B cell (primary cell): ENCODE results near the gene KCNG3. TPM values are rescaled to one million over a fixed set of nuclear protein-coding genes. Genes with fewer than 3 reads are reported as not detected.
A peak's percentile ranks its signal among the peaks of the same experiment; 100 is the strongest.

ENCODE experiments used
- ATAC-seq: fragments of 200-7000 bp; cut with Tn5 transposase; one replicate; pipeline ENCODE4 v1.10.0; 2021; ENCODE audit warnings: low read depth, mild to moderate bottlenecking, moderate number of reproducible peaks, moderate library complexity
- CTCF ChIA-PET: fragments of 350-600 bp; sonication (Branson Sonifier 250); formaldehyde crosslinking; loops from one replicate; lab custom pipeline; 2021; ENCODE audit warnings: antibody characterized with exemption, inconsistent platforms; lab: Charles Lee
- POLR2A ChIA-PET: fragments of 350-600 bp; sonication (Branson Sonifier 250); formaldehyde crosslinking; loops from one replicate; lab custom pipeline; 2021; ENCODE audit warnings: antibody characterized with exemption; lab: Charles Lee
- DNase-seq: peaks from one replicate; pipeline ENCODE4 v3.0.0; 2013
- H2AFZ ChIP-seq: 2 replicates; pipeline ENCODE4 v1.6.1; 2012; ENCODE audit warnings: mild to moderate bottlenecking, low read depth, low read length; ENCODE audit not compliant: insufficient read depth, poor library complexity, severe bottlenecking
- H3K27ac ChIP-seq, 2 donors: 1 replicate in 1 of 2; 2 replicates in 1 of 2; pipeline ENCODE4 v1.5.1; 2012 to 2013; ENCODE audit warnings: low read length in 2 of 2, mild to moderate bottlenecking in 2 of 2, moderate library complexity in 1 of 2
- H3K27me3 ChIP-seq, 4 experiments: fragments of 200-600 bp in 1 of 4; sonication (generic) in 1 of 4; replicated peaks in 1 of 4; 1 replicate in 2 of 4; 2 replicates in 2 of 4; pipeline versions ENCODE4 v1.6.1 to v1.7.0; 2013 to 2016; ENCODE audit warnings: low read length in 3 of 4, mild to moderate bottlenecking in 2 of 4, mixed read lengths in 1 of 4, moderate library complexity in 1 of 4; ENCODE audit not compliant: insufficient read depth in 4 of 4, control insufficient read depth in 3 of 4; ENCODE audit errors: control extremely low read depth in 1 of 4
- H3K36me3 ChIP-seq, 2 experiments: replicated peaks in 1 of 2; 1 replicate in 1 of 2; 2 replicates in 1 of 2; pipeline versions ENCODE4 v1.6.1 to v1.7.1; 2013; ENCODE audit warnings: low read length in 1 of 2; ENCODE audit not compliant: insufficient read depth in 2 of 2, control insufficient read depth in 1 of 2; ENCODE audit errors: control extremely low read depth in 1 of 2, extremely low read depth in 1 of 2
- H3K4me1 ChIP-seq, 2 donors: fragments of 200-600 bp in 1 of 2; sonication (generic) in 1 of 2; 1 replicate in 1 of 2; 2 replicates in 1 of 2; pipeline versions ENCODE4 v1.5.1 to v1.6.1; 2013 to 2017; ENCODE audit warnings: low read length in 2 of 2; ENCODE audit not compliant: control insufficient read depth in 2 of 2, insufficient read depth in 2 of 2
- H3K4me2 ChIP-seq: replicated peaks from 2 replicates; pipeline ENCODE3; 2012; ENCODE audit warnings: mild to moderate bottlenecking, low read depth, low read length; ENCODE audit not compliant: poor library complexity, severe bottlenecking
- H3K4me3 ChIP-seq, 5 experiments: fragments of 200-600 bp in 1 of 5; sonication (generic) in 1 of 5; 1 replicate in 3 of 5; 2 replicates in 2 of 5; pipeline versions ENCODE4 v1.5.1 to v1.7.0; 2011 to 2016; ENCODE audit warnings: low read length in 4 of 5, mild to moderate bottlenecking in 4 of 5, low read depth in 2 of 5, control low read depth in 1 of 5, moderate library complexity in 1 of 5; ENCODE audit not compliant: insufficient read depth in 1 of 5; ENCODE audit errors: control extremely low read depth in 1 of 5, extremely low read depth in 1 of 5
- H3K79me2 ChIP-seq: fragments of 200-600 bp; sonication (generic); one replicate; pipeline ENCODE4 v1.6.0; 2016; ENCODE audit warnings: low read length; ENCODE audit not compliant: control insufficient read depth, insufficient read depth
- H3K9ac ChIP-seq: fragments of 200-600 bp; sonication (generic); 2 replicates; pipeline ENCODE4 v1.6.1; 2017; ENCODE audit warnings: mild to moderate bottlenecking, low read length, moderate library complexity
- H3K9me3 ChIP-seq, 3 donors: one replicate each; pipeline versions ENCODE4 v1.6.1 to v1.7.1; 2013; ENCODE audit warnings: low read length in 2 of 3; ENCODE audit not compliant: control insufficient read depth in 2 of 3, insufficient read depth in 1 of 3; ENCODE audit errors: control extremely low read depth in 1 of 3
- H4K20me1 ChIP-seq: 2 replicates; pipeline ENCODE4 v1.6.0; 2012; ENCODE audit warnings: mild to moderate bottlenecking, low read length; ENCODE audit not compliant: insufficient read depth, control insufficient read depth, poor library complexity, severe bottlenecking
- H3K27ac Mint-ChIP-seq: one replicate; pipeline ENCODE4 v1.8.0; 2021; ENCODE audit warnings: mixed read lengths
- H3K27me3 Mint-ChIP-seq: one replicate; pipeline ENCODE4 v1.8.0; 2021; ENCODE audit warnings: mixed read lengths
- H3K4me1 Mint-ChIP-seq: one replicate; pipeline ENCODE4 v1.8.0; 2021; ENCODE audit warnings: mixed read lengths
- H3K4me3 Mint-ChIP-seq: one replicate; pipeline ENCODE4 v1.8.0; 2021; ENCODE audit warnings: mixed read lengths
- H3K9me3 Mint-ChIP-seq: one replicate; pipeline ENCODE4 v1.8.0; 2022; ENCODE audit warnings: mixed read lengths; ENCODE audit not compliant: insufficient read depth
- EZH2 ChIP-seq: IDR thresholded peaks from 2 replicates; pipeline ENCODE4 v1.6.1; 2012; ENCODE audit warnings: borderline replicate concordance, low read depth, mild to moderate bottlenecking, moderate library complexity, low read length; ENCODE audit not compliant: insufficient read depth, poor library complexity, severe bottlenecking
- WGBS: methylation state at CpG from one replicate; pipeline ENCODE4 v1.1.5; 2013; ENCODE audit warnings: missing lambda C conversion rate; ENCODE audit not compliant: insufficient coverage; 5-methylcytosine and 5-hydroxymethylcytosine counted together
- intact Hi-C: fragments of 100-400 bp; cut with micrococcal nuclease; formaldehyde crosslinking; loops from one replicate; pipeline ENCODE4 v1.10.0; 2022
- polyA plus RNA-seq: library from polyadenylated mRNA; depleted of rRNA; stranded (reverse); fragments of >200 nt; gene quantifications from 2 replicates; pipeline ENCODE4 v1.2.3, GENCODE V29; 2012
- total RNA-seq, 2 donors: library from RNA; stranded (reverse); fragments of 120-200 nt in 1 of 2; gene quantifications; 1 replicate in 1 of 2; 2 replicates in 1 of 2; pipeline versions ENCODE4 v1.2.3 to v1.2.4, GENCODE V29; 2013 to 2022
- TF ChIP-seq, protein P1 (sequence below): fragments of 200-600 bp; IDR thresholded peaks from one replicate; pipeline ENCODE4 v1.8.0; 2022; ENCODE audit warnings: antibody characterized with exemption, mild to moderate bottlenecking

KCNG3 gene
- total and polyA plus RNA-seq, 2 donors (not counting 1 experiment from before 2014, with no cell fraction given) = not detected

- peaks cover 0 to 15% (median 0%) of the 10 kb centered on the region in 3 donors for H3K9me3 ChIP-seq
- peaks cover 0 to 32% (median 24%) of the 10 kb centered on the region in 4 experiments for H3K27me3 ChIP-seq
- Mint-ChIP-seq H3K27ac (no peak overlapping the region), H3K4me1 (peaks cover 10% of the 10 kb centered on the region), H3K27me3 (peaks cover 20% of the 10 kb centered on the region), H3K4me3 (peak overlapping the region; percentile 92), H3K9me3 (no peaks in the 10 kb centered on the region)
- ChIA-PET POLR2A (no interaction called here), CTCF (interaction anchor here (0.6 to 9.8 kb wide), 3 partner anchors 169 to 257 kb away, joined by 3 to 89 read pairs (median 3); no protein-coding TSS in a partner anchor)
- no peak overlapping the region for H3K27ac ChIP-seq
- H3K4me1 ChIP-seq = peaks cover 11 to 14% of the 10 kb centered on the region in 2 donors
- ATAC-seq (no peak), DNase-seq (no peak)
- no CpG with 5 or more reads among the region's 1 CpG for WGBS
- peak overlapping the region in 1 of 5 experiments; percentile 52 for H3K4me3 ChIP-seq
- intact Hi-C loops = loop anchor here (1.0 to 2.0 kb wide), 3 partner anchors 134 to 297 kb away; partner anchors contain the start of genes COX7A2L and HAAO
- H4K20me1 ChIP-seq = no peaks in the 10 kb centered on the region
- no peak for TF ChIP-seq EZH2
- TF ChIP-seq, protein P1, sequence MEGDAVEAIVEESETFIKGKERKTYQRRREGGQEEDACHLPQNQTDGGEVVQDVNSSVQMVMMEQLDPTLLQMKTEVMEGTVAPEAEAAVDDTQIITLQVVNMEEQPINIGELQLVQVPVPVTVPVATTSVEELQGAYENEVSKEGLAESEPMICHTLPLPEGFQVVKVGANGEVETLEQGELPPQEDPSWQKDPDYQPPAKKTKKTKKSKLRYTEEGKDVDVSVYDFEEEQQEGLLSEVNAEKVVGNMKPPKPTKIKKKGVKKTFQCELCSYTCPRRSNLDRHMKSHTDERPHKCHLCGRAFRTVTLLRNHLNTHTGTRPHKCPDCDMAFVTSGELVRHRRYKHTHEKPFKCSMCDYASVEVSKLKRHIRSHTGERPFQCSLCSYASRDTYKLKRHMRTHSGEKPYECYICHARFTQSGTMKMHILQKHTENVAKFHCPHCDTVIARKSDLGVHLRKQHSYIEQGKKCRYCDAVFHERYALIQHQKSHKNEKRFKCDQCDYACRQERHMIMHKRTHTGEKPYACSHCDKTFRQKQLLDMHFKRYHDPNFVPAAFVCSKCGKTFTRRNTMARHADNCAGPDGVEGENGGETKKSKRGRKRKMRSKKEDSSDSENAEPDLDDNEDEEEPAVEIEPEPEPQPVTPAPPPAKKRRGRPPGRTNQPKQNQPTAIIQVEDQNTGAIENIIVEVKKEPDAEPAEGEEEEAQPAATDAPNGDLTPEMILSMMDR = peak; percentile 53
- H3K36me3 ChIP-seq = no peaks in the 10 kb centered on the region
- no peaks in the 10 kb centered on the region for H3K79me2 ChIP-seq
- H2AFZ ChIP-seq = peak overlapping the region; percentile 78
- H3K9ac ChIP-seq = no peak overlapping the region
- H3K4me2 ChIP-seq = peak overlapping the region; percentile 98
Measured at GRCh38 chr2:42495234-42495581, 1.4 kb upstream of the KCNG3 start.
